HepG2 (cell line): ENCODE data around the gene CMIP. TPM values are rescaled to one million over a fixed set of nuclear protein-coding genes. Genes with fewer than 3 reads are reported as not detected.

Experiments
- AHR ChIP-seq: IDR thresholded peaks from 2 replicates; pipeline ENCODE4 v1.6.1; 2018; ENCODE audit warnings: missing genetic modification reagents, missing compliant biosample characterization
- BRD4 ChIP-seq: sonication (generic); formaldehyde crosslinking; IDR thresholded peaks from 2 replicates; pipeline ENCODE4 v1.4.0; 2020; ENCODE audit warnings: missing genetic modification reagents
- ETV6 ChIP-seq: sonication (generic); formaldehyde crosslinking; conservative IDR thresholded peaks from 2 replicates; pipeline ENCODE4 v1.4.0; 2020; ENCODE audit warnings: missing genetic modification reagents
- FIP1L1 ChIP-seq: fragments of 200-400 bp; formaldehyde crosslinking; IDR thresholded peaks from 2 replicates; pipeline ENCODE4 v1.6.1; 2018; ENCODE audit warnings: low read depth, mild to moderate bottlenecking, low read length, moderate library complexity, borderline replicate concordance; ENCODE audit not compliant: insufficient read depth
- GMEB2 ChIP-seq: IDR thresholded peaks from 2 replicates; pipeline ENCODE4 v1.6.1; 2016; ENCODE audit warnings: missing biosample characterization, missing genetic modification reagents, low read depth
- HMGXB4 ChIP-seq, 2 experiments: sonication (generic) in 1 of 2; formaldehyde crosslinking in 1 of 2; IDR thresholded peaks; 2 replicates each; pipeline versions ENCODE4 v1.4.0 to v1.6.1; 2018 to 2020; ENCODE audit warnings: missing genetic modification reagents in 2 of 2, borderline replicate concordance in 1 of 2, low read depth in 1 of 2, mild to moderate bottlenecking in 1 of 2, missing biosample characterization in 1 of 2
- IKZF4 ChIP-seq: sonication (generic); formaldehyde crosslinking; IDR thresholded peaks from 2 replicates; pipeline ENCODE4 v1.5.1; 2020; ENCODE audit warnings: borderline replicate concordance, mild to moderate bottlenecking, low read depth, missing genetic modification reagents; ENCODE audit errors: not compliant biosample characterization
- MEF2D ChIP-seq: sonication (generic); formaldehyde crosslinking; IDR thresholded peaks from 2 replicates; pipeline ENCODE4 v1.5.1; 2020; ENCODE audit warnings: mild to moderate bottlenecking, missing genetic modification reagents
- NR1H2 ChIP-seq: sonication (generic); formaldehyde crosslinking; IDR thresholded peaks from 2 replicates; pipeline ENCODE4 v1.8.1; 2022; ENCODE audit warnings: low read depth, missing genetic modification reagents, borderline replicate concordance
- STAT6 ChIP-seq: sonication (generic); formaldehyde crosslinking; IDR thresholded peaks from 2 replicates; pipeline ENCODE4 v1.4.0; 2020; ENCODE audit warnings: missing genetic modification reagents, mild to moderate bottlenecking, borderline replicate concordance
- THAP9 ChIP-seq: sonication (generic); formaldehyde crosslinking; IDR thresholded peaks from 2 replicates; pipeline ENCODE4; 2020; ENCODE audit warnings: missing genetic modification reagents, mild to moderate bottlenecking, borderline replicate concordance
- ZNF317 ChIP-seq: sonication (generic); formaldehyde crosslinking; IDR thresholded peaks from 2 replicates; pipeline ENCODE4 v1.5.0; 2020; ENCODE audit warnings: mild to moderate bottlenecking, missing genetic modification reagents
- ZNF816 ChIP-seq: sonication (generic); formaldehyde crosslinking; IDR thresholded peaks from 2 replicates; pipeline ENCODE4 v1.8.0; 2022; ENCODE audit warnings: missing genetic modification reagents, mild to moderate bottlenecking, borderline replicate concordance
- polyA plus RNA-seq, 8 experiments: library from polyadenylated mRNA; depleted of rRNA in 3 of 8; stranded (reverse) in 7 of 8; unstranded in 1 of 8; fragments of >200 nt; fragmentation: Illumina TruSeq in 4 of 8; extraction: Trizol in 4 of 8; gene quantifications; 2 replicates each; pipeline versions ENCODE4 v1.2.1 to v1.2.3, GENCODE V29; 2011 to 2016; ENCODE audit warnings: low read depth in 4 of 8, missing spikeins in 1 of 8, mixed read lengths in 1 of 8; ENCODE audit not compliant: insufficient read depth in 1 of 8
- total RNA-seq, 5 experiments: library from RNA; depleted of rRNA; stranded (reverse); fragments of >200 nt; fragmentation: Illumina TruSeq; extraction: Trizol; gene quantifications; 2 replicates each; pipeline ENCODE4 v1.2.3, GENCODE V29; 2016; ENCODE audit warnings: low read depth in 1 of 5
- TF ChIP-seq, protein P1 (sequence below): sonication (generic); formaldehyde crosslinking; IDR thresholded peaks from 2 replicates; pipeline ENCODE4 v1.5.0; 2020; ENCODE audit warnings: mild to moderate bottlenecking, missing genetic modification reagents
- TF ChIP-seq, protein P2 (sequence below): IDR thresholded peaks from 2 replicates; pipeline ENCODE4 v1.6.1; 2016; ENCODE audit warnings: missing compliant biosample characterization, missing genetic modification reagents, borderline replicate concordance

CMIP gene
- total and polyA plus RNA-seq, 2 of the 13 experiments (the other 11 are each of a cell fraction or from before 2014, with no cell fraction given), result 10.9 to 18.1 TPM

- TF ChIP-seq HMGXB4 (CRISPR knock-in tag; IDR thresholded peaks at IDR 0.05; ENCODE audit: borderline replicate concordance in 1 of 2, low read depth in 1 of 2) (no peak), IKZF4 (CRISPR knock-in tag) (no peak), MEF2D (CRISPR knock-in tag) (no peak; the same call in 1 of the 2 replicates), ETV6 (no peak), ZNF317 (CRISPR knock-in tag) (peak; percentile 22; the same call in 1 of the 2 replicates), BRD4 (CRISPR knock-in tag) (no peak), AHR (CRISPR knock-in tag) (no peak), FIP1L1 (no peak), ZNF816 (CRISPR knock-in tag) (no peak), STAT6 (no peak), THAP9 (no peak), GMEB2 (no peak), NR1H2 (CRISPR knock-in tag) (no peak)
- TF ChIP-seq, protein P1, sequence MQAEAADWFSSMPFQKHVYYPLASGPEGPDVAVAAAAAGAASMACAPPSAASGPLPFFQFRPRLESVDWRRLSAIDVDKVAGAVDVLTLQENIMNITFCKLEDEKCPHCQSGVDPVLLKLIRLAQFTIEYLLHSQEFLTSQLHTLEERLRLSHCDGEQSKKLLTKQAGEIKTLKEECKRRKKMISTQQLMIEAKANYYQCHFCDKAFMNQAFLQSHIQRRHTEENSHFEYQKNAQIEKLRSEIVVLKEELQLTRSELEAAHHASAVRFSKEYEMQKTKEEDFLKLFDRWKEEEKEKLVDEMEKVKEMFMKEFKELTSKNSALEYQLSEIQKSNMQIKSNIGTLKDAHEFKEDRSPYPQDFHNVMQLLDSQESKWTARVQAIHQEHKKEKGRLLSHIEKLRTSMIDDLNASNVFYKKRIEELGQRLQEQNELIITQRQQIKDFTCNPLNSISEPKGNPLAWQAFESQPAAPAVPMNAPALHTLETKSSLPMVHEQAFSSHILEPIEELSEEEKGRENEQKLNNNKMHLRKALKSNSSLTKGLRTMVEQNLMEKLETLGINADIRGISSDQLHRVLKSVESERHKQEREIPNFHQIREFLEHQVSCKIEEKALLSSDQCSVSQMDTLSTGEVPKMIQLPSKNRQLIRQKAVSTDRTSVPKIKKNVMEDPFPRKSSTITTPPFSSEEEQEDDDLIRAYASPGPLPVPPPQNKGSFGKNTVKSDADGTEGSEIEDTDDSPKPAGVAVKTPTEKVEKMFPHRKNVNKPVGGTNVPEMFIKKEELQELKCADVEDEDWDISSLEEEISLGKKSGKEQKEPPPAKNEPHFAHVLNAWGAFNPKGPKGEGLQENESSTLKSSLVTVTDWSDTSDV, result no peak
- TF ChIP-seq, protein P2, sequence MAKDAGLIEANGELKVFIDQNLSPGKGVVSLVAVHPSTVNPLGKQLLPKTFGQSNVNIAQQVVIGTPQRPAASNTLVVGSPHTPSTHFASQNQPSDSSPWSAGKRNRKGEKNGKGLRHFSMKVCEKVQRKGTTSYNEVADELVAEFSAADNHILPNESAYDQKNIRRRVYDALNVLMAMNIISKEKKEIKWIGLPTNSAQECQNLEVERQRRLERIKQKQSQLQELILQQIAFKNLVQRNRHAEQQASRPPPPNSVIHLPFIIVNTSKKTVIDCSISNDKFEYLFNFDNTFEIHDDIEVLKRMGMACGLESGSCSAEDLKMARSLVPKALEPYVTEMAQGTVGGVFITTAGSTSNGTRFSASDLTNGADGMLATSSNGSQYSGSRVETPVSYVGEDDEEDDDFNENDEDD (CRISPR knock-in tag), result no peak
These were observed 147.8 kb downstream of the CMIP start (continued) for GRCh38 chr16:81592353-81592866.
